NCI-H748 treated with DMSO at 0.1 percent for 48 hours (cell line): ENCODE results near the gene ZNF770.

ENCODE experiments used
- DNase-seq: peaks from one replicate; lab custom pipeline; 2025; lab: John Stamatoyannopoulos, UW

Gene ZNF770

GRCh38 chr15:34988027-34988902 lies at the start of gene ZNF770:
Gene ZNF770, minus strand, starts transcription at chr15:34988287. Its CDS starts 4,853 bp downstream, at chr15:34983434.
- peak; percentile 28 for DNase-seq

- no peak for DNase-seq
These were observed 40.3 kb upstream of the ZNF770 start for GRCh38 chr15:35028235-35028984.

- DNase-seq: no peak
These were observed 35.7 kb upstream of the ZNF770 start for GRCh38 chr15:35023804-35024203.

GRCh38 chr15:35020974-35021373 lies 32.9 kb upstream of the ZNF770 start:
- no peak for DNase-seq

GRCh38 chr15:35019404-35020327 lies 31.6 kb upstream of the ZNF770 start:
- DNase-seq: no peak

GRCh38 chr15:35014241-35014640 lies 26.2 kb upstream of the ZNF770 start:
- DNase-seq: no peak

GRCh38 chr15:35013370-35013769 lies 25.3 kb upstream of the ZNF770 start:
- DNase-seq: no peak

- no peak for DNase-seq
These were observed 19.3 kb upstream of the ZNF770 start for GRCh38 chr15:35007397-35007796.

- DNase-seq: no peak
These were observed 17.8 kb upstream of the ZNF770 start for GRCh38 chr15:35005933-35006332.

- no peak for DNase-seq
These were observed 15.8 kb upstream of the ZNF770 start for GRCh38 chr15:35003928-35004327.

GRCh38 chr15:35000511-35000910 lies 12.4 kb upstream of the ZNF770 start:
- DNase-seq: no peak

GRCh38 chr15:34999906-35000305 lies 11.8 kb upstream of the ZNF770 start:
- DNase-seq: no peak

- no peak for DNase-seq
These were observed 6.8 kb upstream of the ZNF770 start for GRCh38 chr15:34994925-34995324.

GRCh38 chr15:34993877-34994276 lies 5.8 kb upstream of the ZNF770 start:
- no peak for DNase-seq

- DNase-seq: no peak
These were observed 5.3 kb upstream of the ZNF770 start for GRCh38 chr15:34993412-34993811.

GRCh38 chr15:34987609-34988026 lies 469 bp downstream of the ZNF770 start:
- DNase-seq: no peak

GRCh38 chr15:34986771-34987480 lies 1.2 kb downstream of the ZNF770 start:
- no peak for DNase-seq

- DNase-seq: no peak
These were observed 1.8 kb downstream of the ZNF770 start for GRCh38 chr15:34986326-34986725.

- DNase-seq: no peak
These were observed 3.0 kb downstream of the ZNF770 start for GRCh38 chr15:34984889-34985630.

GRCh38 chr15:34976743-34977142 lies 11.3 kb downstream of the ZNF770 start:
- no peak for DNase-seq

GRCh38 chr15:34976073-34976472 lies 12.0 kb downstream of the ZNF770 start:
- no peak for DNase-seq
